GM03348 (cell line): ENCODE data around the gene KLHDC7B.

Source experiments
- DNase-seq: peaks from one replicate; pipeline ENCODE4 v3.0.0; 2012; ENCODE audit warnings: low spot score

KLHDC7B gene

GRCh38 chr22:50545522-50546325, at the start of gene KLHDC7B:
Gene KLHDC7B (plus strand): TSS chr22:50545899. CDS start chr22:50546244, 345 bp downstream.
- peak; percentile 67 for DNase-seq

- no peak for DNase-seq
These were observed 48.6 kb upstream of the KLHDC7B start for GRCh38 chr22:50497093-50497492.

- peak; percentile 72 for DNase-seq
These were observed 47.3 kb upstream of the KLHDC7B start for GRCh38 chr22:50498322-50498890.

GRCh38 chr22:50500452-50500851, 45.2 kb upstream of the KLHDC7B start:
- DNase-seq: no peak

- no peak for DNase-seq
These were observed 43.6 kb upstream of the KLHDC7B start for GRCh38 chr22:50502096-50502495.

GRCh38 chr22:50502628-50503474, 42.8 kb upstream of the KLHDC7B start:
- DNase-seq: no peak

GRCh38 chr22:50503475-50504145, 42.1 kb upstream of the KLHDC7B start:
- DNase-seq: no peak

GRCh38 chr22:50504369-50505211, 41.1 kb upstream of the KLHDC7B start:
- DNase-seq: no peak

- DNase-seq: no peak
These were observed 40.4 kb upstream of the KLHDC7B start for GRCh38 chr22:50505276-50505775.

GRCh38 chr22:50505776-50506610, 39.7 kb upstream of the KLHDC7B start:
- no peak for DNase-seq

- no peak for DNase-seq
These were observed 38.9 kb upstream of the KLHDC7B start for GRCh38 chr22:50506611-50507420.

- no peak for DNase-seq
These were observed 38.2 kb upstream of the KLHDC7B start, which contains the start of gene LMF2 for GRCh38 chr22:50507421-50507990. Gene LMF2 (minus strand): TSS chr22:50507702. CDS start chr22:50507675, 27 bp downstream.

GRCh38 chr22:50507991-50508884, 37.5 kb upstream of the KLHDC7B start, which contains the start of gene NCAPH2:
Gene NCAPH2 (plus strand): TSS chr22:50508224. CDS start chr22:50508338, 114 bp downstream.
- DNase-seq: peak; percentile 100

- DNase-seq: no peak
These were observed 36.8 kb upstream of the KLHDC7B start for GRCh38 chr22:50508897-50509296.

GRCh38 chr22:50513175-50513574, 32.5 kb upstream of the KLHDC7B start:
- DNase-seq: no peak

- DNase-seq: no peak
These were observed 29.6 kb upstream of the KLHDC7B start for GRCh38 chr22:50516068-50516467.

GRCh38 chr22:50516891-50517290, 28.8 kb upstream of the KLHDC7B start:
- DNase-seq: no peak
